ENCODE measurements around the gene SLC25A33.

GRCh38 chr1:9606458-9606857 is 67.2 kb downstream of the SLC25A33 start:
- TF ChIP-seq EZH2 (IDR thresholded peaks at IDR 0.05; ENCODE audit: low read length, unreplicated experiment) = no peak
- no peak for TF ChIP-seq CTCF (conservative IDR thresholded peaks at IDR 0.05; ENCODE audit: low read depth, low read length)

Data from PC-3 (cell line).